Measurements from ENCODE around the gene PROM1.

Gene PROM1

DNA sequence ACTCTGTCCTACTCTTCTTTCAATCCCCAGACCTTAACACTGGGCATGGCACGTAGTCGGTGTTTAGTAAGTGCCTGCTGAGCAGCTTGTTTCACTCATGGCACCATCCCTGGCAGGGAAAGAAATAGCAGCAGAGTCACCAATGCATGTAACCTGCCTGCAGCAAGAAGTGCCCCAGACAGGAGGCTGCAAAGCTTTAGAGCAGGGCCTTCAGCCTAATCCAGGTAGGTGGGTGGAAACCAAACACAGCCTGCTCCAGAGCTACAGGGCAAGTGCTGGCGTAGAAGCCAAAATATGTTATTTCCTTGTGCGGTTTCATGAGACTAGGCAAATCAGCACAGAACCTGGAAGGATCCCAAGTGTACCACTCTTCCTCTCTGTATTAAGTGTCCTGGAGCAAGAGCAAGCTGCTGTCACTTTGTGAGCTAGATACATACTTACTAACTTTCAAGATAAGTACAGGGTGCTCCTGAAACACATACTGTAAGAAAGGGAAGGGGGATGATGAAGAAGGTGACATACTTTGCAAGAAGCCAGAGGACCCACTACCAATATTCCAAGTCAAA is 5.5 kb downstream of the PROM1 start:
- no peak for TF ChIP-seq CTCF (IDR thresholded peaks at IDR 0.05; ENCODE audit: low read depth, low read length, missing control alignments)
- no peak overlapping the region for H3K27ac ChIP-seq
- in situ Hi-C loops (cut with HindIII; ENCODE audit: low pct_ligation_motif_present, low sequenced_read_pairs), result no loop called here
- no peaks in the 10 kb centered on the region for H3K36me3 ChIP-seq (replicated peaks)
- H3K4me3 ChIP-seq (ENCODE audit: low read depth, low read length), result no peak overlapping the region
- H3K27me3 ChIP-seq (replicated peaks), result peaks cover 20% of the 10 kb centered on the region
- no peak for DNase-seq

DNA sequence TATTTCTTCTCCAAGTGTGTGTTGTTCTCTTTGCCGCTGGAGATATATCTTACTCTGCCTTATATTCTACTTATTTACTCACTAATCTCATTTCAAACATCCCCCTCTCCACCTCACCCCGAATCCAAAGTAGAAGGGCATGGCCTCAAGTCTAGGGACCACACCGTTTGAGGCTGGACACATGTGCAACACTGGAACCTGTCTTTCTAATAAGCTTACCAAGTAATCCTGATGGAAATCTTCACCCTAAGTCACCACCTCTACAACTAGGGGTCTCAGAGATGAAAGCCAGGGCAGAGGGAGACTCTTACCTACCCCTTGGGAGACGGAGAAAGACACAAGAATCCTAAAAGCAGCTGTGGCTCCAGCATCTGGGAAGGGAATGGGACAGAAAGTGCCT is 6.0 kb downstream of the PROM1 start:
- in situ Hi-C loops (cut with HindIII; ENCODE audit: low pct_ligation_motif_present, low sequenced_read_pairs), result no loop called here
- H3K4me3 ChIP-seq (ENCODE audit: low read depth, low read length), result no peak overlapping the region
- no peak for TF ChIP-seq CTCF (IDR thresholded peaks at IDR 0.05; ENCODE audit: low read depth, low read length, missing control alignments)
- peaks cover 15% of the 10 kb centered on the region for H3K27me3 ChIP-seq (replicated peaks)
- no peak overlapping the region for H3K27ac ChIP-seq
- H3K36me3 ChIP-seq (replicated peaks), result no peaks in the 10 kb centered on the region
- no peak for DNase-seq

DNA sequence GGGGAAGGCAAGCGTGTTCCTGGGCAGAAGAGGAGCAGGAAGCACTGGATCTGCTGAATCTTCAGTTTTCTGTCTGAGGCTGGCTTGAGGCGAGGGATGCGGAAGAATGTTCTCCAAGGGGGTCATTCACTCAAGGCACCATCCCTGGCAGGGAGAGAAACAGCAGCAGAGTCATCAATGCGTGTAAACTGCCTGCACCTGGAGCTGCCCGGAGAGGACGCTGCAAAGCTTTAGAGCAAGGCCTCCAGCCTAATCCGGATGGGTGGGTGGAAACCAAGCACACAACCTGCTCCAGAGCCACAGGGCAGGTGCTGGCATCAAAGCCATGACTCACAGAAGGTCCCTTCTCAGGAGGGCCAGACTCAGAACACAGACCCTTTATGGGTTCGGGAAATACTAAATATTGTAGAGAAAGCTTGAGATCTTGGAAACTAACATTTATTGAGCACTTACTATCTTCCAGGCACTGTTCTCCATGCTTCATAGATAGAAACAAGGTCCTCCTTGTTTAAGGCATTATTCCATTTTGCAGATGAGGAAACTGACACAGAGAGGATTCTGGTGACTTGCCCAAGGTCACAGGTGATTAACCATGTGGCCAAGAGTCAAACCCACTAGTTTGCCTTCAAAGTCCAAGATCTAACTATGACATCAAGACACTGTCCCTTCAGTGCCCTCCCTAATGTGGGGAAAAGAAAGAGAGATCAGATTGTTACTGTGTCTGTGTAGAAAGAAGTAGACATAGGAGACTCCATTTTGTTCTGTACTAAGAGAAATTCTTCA is 7.7 kb downstream of the PROM1 start:
- in situ Hi-C loops (cut with HindIII; ENCODE audit: low pct_ligation_motif_present, low sequenced_read_pairs), result no loop called here
- no peak overlapping the region for H3K27ac ChIP-seq
- no peak for TF ChIP-seq CTCF (IDR thresholded peaks at IDR 0.05; ENCODE audit: low read depth, low read length, missing control alignments)

DNA sequence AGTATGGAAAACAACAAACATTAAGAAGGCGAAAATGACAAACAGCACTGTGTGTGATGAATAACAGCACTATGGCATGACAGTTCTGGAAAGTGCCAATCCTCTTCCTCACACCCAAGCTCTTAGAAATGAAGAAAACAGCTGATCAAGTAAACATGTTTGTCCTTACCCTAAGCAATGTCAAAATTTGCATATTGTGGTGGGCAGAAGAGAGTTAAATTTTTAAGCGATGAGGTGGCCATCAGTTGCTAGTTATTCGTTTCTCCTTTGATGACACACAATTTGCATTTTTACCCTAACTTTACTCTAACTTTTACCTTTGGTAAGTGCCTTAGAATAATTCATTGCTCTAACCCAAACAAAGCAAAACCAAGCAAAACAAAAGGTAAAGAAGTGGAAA is 8.8 kb downstream of the PROM1 start:
- Histone ChIP-seq H3K36me3 (replicated peaks) (no peaks in the 10 kb centered on the region), H3K27ac (no peak overlapping the region), H3K27me3 (replicated peaks) (peaks cover 4% of the 10 kb centered on the region), H3K4me3 (ENCODE audit: low read depth, low read length) (no peak overlapping the region)
- in situ Hi-C loops (cut with HindIII; ENCODE audit: low pct_ligation_motif_present, low sequenced_read_pairs), result no loop called here
- no peak for DNase-seq
- no peak for TF ChIP-seq CTCF (IDR thresholded peaks at IDR 0.05; ENCODE audit: low read depth, low read length, missing control alignments)

More for the DNA sequence above, 7.7 kb downstream of the PROM1 start:
- Histone ChIP-seq H3K27me3 (replicated peaks) (peaks cover 4% of the 10 kb centered on the region), H3K4me3 (ENCODE audit: low read depth, low read length) (no peak overlapping the region), H3K36me3 (replicated peaks) (no peaks in the 10 kb centered on the region)
- no peak for DNase-seq

DNA sequence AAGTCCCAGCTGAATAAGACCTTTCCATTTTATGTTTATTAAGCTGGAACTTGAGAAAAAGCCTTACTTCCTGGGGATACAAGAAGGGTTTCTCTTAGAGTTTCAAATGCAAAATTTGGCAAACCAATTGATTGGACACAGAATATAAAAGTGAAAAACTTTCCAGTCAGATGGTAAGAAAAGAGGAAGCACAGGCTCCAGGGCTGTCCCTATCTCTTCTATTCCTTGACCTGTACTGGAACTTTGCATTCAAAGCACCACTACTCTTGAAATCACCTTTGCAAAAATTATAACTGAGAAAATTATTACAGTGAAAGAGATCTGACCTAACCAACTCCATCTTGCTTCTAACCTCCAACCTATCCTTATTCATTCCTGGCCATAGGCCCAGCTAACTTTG is 11.7 kb downstream of the PROM1 start:
- H3K4me3 ChIP-seq (ENCODE audit: low read depth, low read length), result no peak overlapping the region
- peaks cover 4% of the 10 kb centered on the region for H3K27me3 ChIP-seq (replicated peaks)
- DNase-seq, result no peak
- no peaks in the 10 kb centered on the region for H3K36me3 ChIP-seq (replicated peaks)
- H3K27ac ChIP-seq, result no peak overlapping the region
- TF ChIP-seq CTCF (IDR thresholded peaks at IDR 0.05; ENCODE audit: low read depth, low read length, missing control alignments), result no peak
- in situ Hi-C loops (cut with HindIII; ENCODE audit: low pct_ligation_motif_present, low sequenced_read_pairs), result no loop called here

Data from brain microvascular endothelial cell (primary cell).